Measurements from ENCODE around the gene RAD51B.

The RAD51B gene

GRCh38 chr14:67892466-67893100 is 73.0 kb downstream of the RAD51B start:
- no peak for DNase-seq (ENCODE audit: low read depth in 3 of 3)

GRCh38 chr14:67900231-67900630 is 80.7 kb downstream of the RAD51B start:
- no peak for DNase-seq (ENCODE audit: low read depth in 3 of 3)

GRCh38 chr14:67908052-67908754 is 88.6 kb downstream of the RAD51B start:
- no peak for DNase-seq (ENCODE audit: low read depth in 3 of 3)

- DNase-seq (ENCODE audit: low read depth in 3 of 3): no peak
Measured at GRCh38 chr14:67911562-67911961, 92.0 kb downstream of the RAD51B start.

GRCh38 chr14:67916430-67916829 is 96.9 kb downstream of the RAD51B start:
- DNase-seq (ENCODE audit: low read depth in 3 of 3): no peak

GRCh38 chr14:67917006-67917405 is 97.4 kb downstream of the RAD51B start:
- no peak for DNase-seq (ENCODE audit: low read depth in 3 of 3)

GRCh38 chr14:67918838-67919237 is 99.3 kb downstream of the RAD51B start:
- no peak for DNase-seq (ENCODE audit: low read depth in 3 of 3)

- DNase-seq (ENCODE audit: low read depth in 3 of 3): no peak
Measured at GRCh38 chr14:67919259-67920032, 99.9 kb downstream of the RAD51B start.

- DNase-seq (ENCODE audit: low read depth in 3 of 3): no peak
Measured at GRCh38 chr14:67926821-67927220, 107.2 kb downstream of the RAD51B start.

GRCh38 chr14:67927244-67927643 is 107.7 kb downstream of the RAD51B start:
- no peak for DNase-seq (ENCODE audit: low read depth in 3 of 3)

- DNase-seq (ENCODE audit: low read depth in 3 of 3): no peak
Measured at GRCh38 chr14:67928375-67928774, 108.8 kb downstream of the RAD51B start.

- no peak for DNase-seq (ENCODE audit: low read depth in 3 of 3)
Measured at GRCh38 chr14:67932708-67933246, 113.2 kb downstream of the RAD51B start.

- no peak for DNase-seq (ENCODE audit: low read depth in 3 of 3)
Measured at GRCh38 chr14:67933266-67933665, 113.7 kb downstream of the RAD51B start.

GRCh38 chr14:67934087-67934486 is 114.5 kb downstream of the RAD51B start:
- DNase-seq (ENCODE audit: low read depth in 3 of 3): no peak

GRCh38 chr14:67934862-67935261 is 115.3 kb downstream of the RAD51B start:
- no peak for DNase-seq (ENCODE audit: low read depth in 3 of 3)

- no peak for DNase-seq (ENCODE audit: low read depth in 3 of 3)
Measured at GRCh38 chr14:67935371-67935770, 115.8 kb downstream of the RAD51B start.

- no peak for DNase-seq (ENCODE audit: low read depth in 3 of 3)
Measured at GRCh38 chr14:67938071-67938470, 118.5 kb downstream of the RAD51B start.

GRCh38 chr14:67940486-67941455 is 121.2 kb downstream of the RAD51B start:
- DNase-seq (ENCODE audit: low read depth in 3 of 3): no peak

- no peak for DNase-seq (ENCODE audit: low read depth in 3 of 3)
Measured at GRCh38 chr14:67941456-67942018, 122.0 kb downstream of the RAD51B start.

GRCh38 chr14:67942080-67942710 is 122.6 kb downstream of the RAD51B start:
- no peak for DNase-seq (ENCODE audit: low read depth in 3 of 3)
